Fibroblast of skin of left biceps (primary cell): ENCODE measurements around the gene TXNL4A.
"Not testable (repeated sequence)": the region's sequence is repeated elsewhere in the genome, so short reads cannot be mapped to it uniquely, and the experiment has no call there.

Experiments
- DNase-seq, 2 experiments: peaks; one replicate each; pipeline ENCODE4 v3.0.0-alpha.2; 2013; ENCODE audit warnings: low read depth in 2 of 2

Gene TXNL4A

DNA sequence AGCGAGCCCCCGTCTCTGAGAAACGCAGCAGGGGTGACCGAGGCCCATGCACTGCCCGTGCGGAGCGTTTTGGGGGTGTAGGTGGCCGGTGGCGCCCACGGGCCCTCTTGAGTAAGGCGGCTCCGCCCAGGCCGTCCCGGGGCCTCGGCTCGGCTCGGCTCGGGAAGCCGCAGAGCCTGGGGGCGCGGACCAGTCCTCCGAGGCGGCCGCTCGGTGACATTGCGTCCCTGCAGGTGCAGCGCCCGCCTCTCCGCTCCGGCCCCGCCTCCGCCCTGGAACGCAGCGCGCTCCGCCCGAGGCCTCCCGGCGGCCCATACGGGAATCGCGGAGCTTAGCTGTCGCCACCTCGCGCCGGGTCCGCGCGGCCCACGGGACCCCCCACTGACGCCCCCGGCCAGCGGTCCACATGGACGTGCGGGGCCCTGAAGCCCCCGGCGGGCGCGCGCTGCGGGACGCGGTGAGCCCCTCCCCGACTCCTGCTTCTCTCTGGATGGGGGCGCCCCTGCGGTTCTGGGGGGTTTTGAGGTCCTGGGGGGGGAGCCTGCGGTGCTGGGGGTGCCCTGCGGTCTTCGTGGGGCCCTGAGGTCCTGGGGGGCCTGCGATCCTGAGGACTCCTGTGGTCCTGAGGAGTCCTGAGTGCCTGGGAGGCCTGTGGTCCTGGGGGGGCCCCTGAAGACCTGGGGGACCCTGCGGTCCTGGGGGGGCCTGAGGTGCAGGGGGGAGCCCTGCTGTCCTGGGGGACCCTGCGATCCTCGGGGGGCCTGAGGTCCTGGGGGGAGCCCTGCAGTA, 23.8 kb downstream of the TXNL4A start, which contains the start of gene HSBP1L1:
Gene HSBP1L1 (plus strand): TSS at position 314 of the 789 bp plus-strand sequence. CDS start 93 bp downstream, at position 407.
- no peak for DNase-seq

DNA sequence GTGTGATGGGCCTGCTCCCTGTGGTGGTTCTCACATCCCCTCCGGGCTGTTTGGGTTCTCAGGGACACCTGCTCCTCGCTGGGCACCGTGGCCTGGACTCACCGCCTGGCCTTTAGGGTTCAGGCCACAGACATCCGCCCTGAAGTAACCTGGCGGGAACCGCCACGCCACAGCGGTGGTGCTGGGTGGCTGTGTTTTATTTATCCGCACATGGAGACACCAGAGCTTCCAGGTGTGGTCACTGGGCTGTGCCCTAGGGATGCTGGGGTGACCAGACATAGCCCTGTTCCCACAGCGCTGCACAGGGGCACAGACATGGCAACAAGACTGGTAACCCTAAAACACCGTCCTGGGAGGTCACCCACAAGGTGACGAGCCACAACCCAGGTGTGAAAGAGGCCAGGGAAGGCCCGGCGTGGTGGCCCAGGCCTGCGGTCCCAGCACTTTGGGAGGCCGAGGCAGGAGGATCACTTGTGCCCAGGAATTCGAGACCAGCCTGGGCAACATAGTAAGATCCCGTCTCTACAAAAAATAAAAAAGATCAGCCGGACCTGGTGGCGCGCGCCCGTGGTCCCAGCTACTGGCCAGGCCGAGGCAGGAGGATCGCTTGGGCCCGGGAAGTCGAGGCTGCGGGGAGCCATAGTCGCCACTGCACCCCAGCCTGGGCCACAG, 24.6 kb downstream of the TXNL4A start:
- no peak for DNase-seq

- no peak for DNase-seq
Measured at GRCh38 chr18:79962835-79963657, 25.3 kb downstream of the TXNL4A start.

- DNase-seq, result no peak
Measured at GRCh38 chr18:79962311-79962710, 26.1 kb downstream of the TXNL4A start.

DNA sequence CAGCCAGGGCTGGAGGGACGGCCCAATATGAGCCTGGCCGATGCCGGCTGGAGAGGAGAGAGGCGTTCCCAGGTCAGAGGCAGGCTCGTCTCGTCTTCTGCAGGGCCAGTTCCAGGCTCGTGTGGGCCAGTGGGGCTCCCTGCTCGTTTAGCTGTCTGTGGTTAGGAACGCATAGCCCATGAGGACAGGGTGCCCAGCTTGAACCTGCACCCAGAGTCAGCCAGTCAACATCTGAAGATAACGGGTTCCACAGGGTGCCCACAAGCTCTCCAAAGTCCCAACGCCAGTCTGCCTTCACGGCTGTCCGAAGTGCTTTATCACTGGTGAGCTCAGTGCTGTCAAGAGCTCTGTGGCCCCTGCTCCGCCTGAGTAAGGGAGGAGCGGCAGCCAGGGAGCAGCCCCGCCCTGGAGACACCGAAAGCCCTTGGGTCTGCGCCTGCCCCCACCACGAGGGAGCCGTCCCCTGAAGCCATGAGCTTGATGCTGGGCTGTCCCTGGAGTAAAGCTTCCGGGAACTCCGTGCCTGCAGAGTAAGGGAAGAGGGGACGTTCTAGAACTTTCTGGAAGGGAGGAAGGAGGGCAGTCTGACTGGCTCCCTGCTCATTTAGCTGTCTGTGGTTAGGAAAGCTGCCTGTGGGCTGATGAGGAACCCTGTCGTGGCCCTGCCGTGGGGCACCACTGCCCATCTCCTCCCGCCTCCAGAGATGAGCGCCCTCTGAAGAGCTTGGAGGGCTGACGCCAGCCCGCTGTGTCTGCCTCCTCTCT, 26.7 kb downstream of the TXNL4A start:
- DNase-seq, result no peak

GRCh38 chr18:79960921-79961526, 27.3 kb downstream of the TXNL4A start:
- DNase-seq, result no peak

- DNase-seq, result not testable (repeated sequence)
Measured at GRCh38 chr18:79960161-79960801, 28.1 kb downstream of the TXNL4A start.

DNA sequence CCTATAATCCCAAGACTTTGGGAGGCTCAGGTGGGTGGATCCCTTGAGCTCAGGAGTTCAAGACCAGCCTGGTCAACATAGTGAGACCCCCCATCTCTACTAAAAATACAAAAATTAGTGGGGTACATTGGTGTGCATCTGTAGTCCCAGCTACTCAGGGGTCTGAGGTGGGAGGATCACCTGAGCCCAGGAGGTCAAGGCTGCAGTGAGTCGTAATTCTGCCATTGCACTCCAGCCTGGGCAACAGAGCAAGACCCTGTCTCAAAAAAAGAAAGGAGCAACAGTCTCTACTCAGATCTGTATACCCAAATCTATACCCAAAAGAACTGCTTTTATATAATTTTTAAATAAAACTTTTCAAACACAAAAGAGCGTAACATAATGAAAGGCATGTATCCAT, 29.4 kb downstream of the TXNL4A start:
- DNase-seq, result no peak

DNA sequence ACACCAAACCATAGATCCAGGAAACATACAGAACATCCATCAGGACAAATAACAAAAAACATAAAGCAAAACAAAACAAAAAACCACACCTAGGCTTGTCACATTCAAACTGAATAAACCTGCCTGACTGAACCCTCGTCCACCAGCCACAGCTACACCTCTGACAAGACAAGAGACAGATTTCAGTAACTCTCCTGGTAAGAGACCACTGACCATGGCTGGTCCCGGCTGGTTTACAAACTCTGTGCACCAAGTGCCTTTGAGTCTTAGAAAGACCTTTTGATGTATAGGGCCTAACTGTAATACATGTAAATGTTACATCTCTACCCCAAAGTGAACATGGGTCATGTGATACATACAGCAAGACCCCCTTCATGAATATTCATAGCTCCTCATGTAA, 32.1 kb downstream of the TXNL4A start:
- no peak for DNase-seq

- DNase-seq, result no peak
Measured at GRCh38 chr18:79955302-79956075, 32.9 kb downstream of the TXNL4A start.

- no peak for DNase-seq
Measured at GRCh38 chr18:79954791-79955190, 33.6 kb downstream of the TXNL4A start.

- DNase-seq, result no peak
Measured at GRCh38 chr18:79953971-79954651, 34.3 kb downstream of the TXNL4A start.

- DNase-seq, result no peak
Measured at GRCh38 chr18:79952996-79953559, 35.3 kb downstream of the TXNL4A start.

DNA sequence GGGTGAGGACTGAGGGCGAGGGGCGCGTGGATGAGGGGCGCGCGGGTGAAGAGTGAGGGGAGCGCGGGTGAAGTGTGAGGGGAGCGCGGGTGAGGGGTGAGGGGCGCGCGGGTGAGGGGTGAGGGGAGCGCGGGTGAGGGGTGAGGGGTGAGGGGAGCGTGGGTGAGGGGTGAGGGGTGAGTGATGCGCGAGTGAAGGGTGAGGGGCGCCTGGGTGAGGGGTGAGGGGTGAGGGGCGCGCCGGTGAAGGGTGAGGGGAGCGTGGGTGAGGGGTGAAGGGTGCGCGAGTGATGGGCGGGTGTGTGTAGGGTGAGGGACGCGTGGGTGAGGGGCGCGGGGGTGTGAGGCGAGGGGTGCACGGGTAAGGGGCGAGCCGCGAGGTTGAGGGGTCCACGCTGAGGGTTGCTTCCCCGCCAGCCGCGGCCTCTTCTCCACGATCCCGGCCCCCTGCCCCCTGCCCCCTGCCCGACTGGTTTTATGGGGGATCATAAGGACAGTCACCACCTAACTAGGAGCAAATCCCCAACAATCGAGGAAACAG, 35.8 kb downstream of the TXNL4A start:
- DNase-seq, result no peak

DNA sequence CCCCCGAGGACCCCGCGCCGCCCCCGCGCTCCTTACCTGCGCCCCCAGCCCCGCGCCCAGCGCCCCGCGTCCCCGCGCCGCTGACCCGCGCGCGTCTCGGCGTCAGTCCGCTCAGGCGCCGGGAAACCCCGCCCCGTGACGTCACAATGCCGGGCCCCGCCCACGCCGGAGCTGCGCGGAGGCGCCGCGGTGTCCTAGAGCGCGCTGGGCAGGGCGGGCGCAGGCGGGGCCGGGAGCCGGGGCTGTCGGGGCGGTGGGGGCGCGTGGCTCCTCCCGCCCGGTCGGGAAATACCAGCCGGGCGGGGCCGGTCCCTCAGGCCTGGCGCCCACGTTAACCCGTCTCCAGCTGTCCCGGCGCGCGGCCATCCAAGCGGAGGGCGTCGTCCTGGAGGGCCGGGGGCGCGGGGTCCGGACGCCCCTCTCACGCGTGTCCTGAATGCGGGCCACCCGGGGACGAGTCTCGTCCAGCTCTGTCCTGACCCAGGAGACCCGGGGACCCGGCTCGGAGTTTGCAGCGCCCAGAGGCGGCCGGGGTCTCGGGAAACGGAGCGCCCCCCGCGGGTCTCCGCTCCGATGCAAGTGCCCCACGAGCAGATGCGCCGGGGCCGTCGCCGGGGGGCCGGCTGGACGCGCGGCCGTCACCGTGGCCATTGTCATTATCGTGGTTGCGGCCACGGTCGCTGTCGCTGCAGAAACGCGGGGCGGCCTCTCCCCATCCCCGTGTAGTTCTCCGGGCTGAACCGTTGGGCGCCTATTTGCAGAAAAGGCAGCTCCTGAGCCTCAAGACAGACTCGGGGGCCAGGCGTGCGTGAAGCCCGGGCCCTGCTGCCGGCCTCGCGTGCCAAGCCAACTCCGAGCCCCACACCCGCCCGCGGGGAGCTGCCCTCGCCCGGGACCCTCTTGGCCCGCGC, 36.6 kb downstream of the TXNL4A start, which contains the start of gene SLC66A2:
Gene SLC66A2 (minus strand): TSS at position 109 of the 911 bp plus-strand sequence. CDS start 727 bp downstream, outside the sequence.
- DNase-seq, result peak; percentile 50 to 64

- no peak for DNase-seq
Measured at GRCh38 chr18:79950515-79951341, 37.6 kb downstream of the TXNL4A start.
